GM23338 (cell line): ENCODE measurements around the gene THBS1. TPM values are rescaled to one million over a fixed set of nuclear protein-coding genes. Genes with fewer than 3 reads are reported as not detected.

Experiments
- ATAC-seq: fragments of 200-7000 bp; cut with Tn5 transposase; 3 replicates; pipeline ENCODE4 v1.9.1; 2020
- DNase-seq: peaks from one replicate; pipeline ENCODE4 v3.0.0-alpha.2; 2015; ENCODE audit warnings: low spot score
- H2AFZ ChIP-seq: fragments of 200-600 bp; sonication (generic); 2 replicates; pipeline ENCODE4 v1.8.0; 2016; ENCODE audit warnings: antibody characterized with exemption, mild to moderate bottlenecking, moderate library complexity
- H3F3A ChIP-seq: fragments of 200-600 bp; sonication (generic); replicated peaks from 2 replicates; pipeline ENCODE4 v1.8.0; 2017; ENCODE audit warnings: antibody characterized with exemption, mixed run types, low read depth
- H3K27ac ChIP-seq: fragments of 200-600 bp; sonication (generic); 2 replicates; pipeline ENCODE4 v1.6.1; 2016; ENCODE audit warnings: low read depth
- H3K27me3 ChIP-seq: fragments of 200-600 bp; sonication (generic); 2 replicates; pipeline ENCODE4 v1.8.0; 2016; ENCODE audit warnings: mild to moderate bottlenecking, mixed run types, moderate library complexity; ENCODE audit not compliant: insufficient read depth
- H3K36me3 ChIP-seq: fragments of 200-600 bp; sonication (generic); 2 replicates; pipeline ENCODE4 v1.8.0; 2016; ENCODE audit warnings: mild to moderate bottlenecking; ENCODE audit not compliant: insufficient read depth
- H3K4me1 ChIP-seq: fragments of 200-600 bp; sonication (generic); 2 replicates; pipeline ENCODE4 v1.8.0; 2016; ENCODE audit warnings: mild to moderate bottlenecking, moderate library complexity; ENCODE audit not compliant: insufficient read depth
- H3K4me2 ChIP-seq: fragments of 200-600 bp; sonication (generic); 2 replicates; pipeline ENCODE4 v1.7.1; 2017; ENCODE audit warnings: mixed run types
- H3K4me3 ChIP-seq: fragments of 200-600 bp; sonication (generic); 2 replicates; pipeline ENCODE4 v1.6.1; 2016; ENCODE audit warnings: mixed run types
- H3K79me2 ChIP-seq: fragments of 200-600 bp; sonication (generic); replicated peaks from 2 replicates; pipeline ENCODE4 v1.8.0; 2017; ENCODE audit warnings: mild to moderate bottlenecking; ENCODE audit not compliant: insufficient read depth
- H3K9me2 ChIP-seq: fragments of 200-600 bp; sonication (generic); 2 replicates; pipeline ENCODE4 v1.8.0; 2017; ENCODE audit not compliant: insufficient read depth
- H4K20me1 ChIP-seq: fragments of 200-600 bp; sonication (generic); replicated peaks from 2 replicates; pipeline ENCODE4 v1.8.0; 2017; ENCODE audit warnings: mild to moderate bottlenecking; ENCODE audit not compliant: insufficient read depth
- H3K27ac Mint-ChIP-seq: 2 replicates; pipeline ENCODE4 v1.8.0; 2020; ENCODE audit warnings: inconsistent platforms, mild to moderate bottlenecking, moderate library complexity, mixed read lengths
- H3K27me3 Mint-ChIP-seq: 3 replicates; pipeline ENCODE4 v1.8.0; 2022; ENCODE audit warnings: low read depth, mild to moderate bottlenecking, moderate library complexity, mixed read lengths, inconsistent platforms; ENCODE audit not compliant: insufficient read depth, poor library complexity
- H3K36me3 Mint-ChIP-seq: 3 replicates; pipeline ENCODE4 v1.8.0; 2021; ENCODE audit warnings: low read depth, mild to moderate bottlenecking, inconsistent platforms, moderate library complexity, mixed read lengths
- H3K4me1 Mint-ChIP-seq: 3 replicates; pipeline ENCODE4 v1.8.0; 2020; ENCODE audit warnings: mild to moderate bottlenecking, inconsistent platforms, mixed read lengths
- H3K4me3 Mint-ChIP-seq: 3 replicates; pipeline ENCODE4 v1.8.0; 2021; ENCODE audit warnings: moderate library complexity, mild to moderate bottlenecking, inconsistent platforms, mixed read lengths
- H3K9me3 Mint-ChIP-seq: 3 replicates; pipeline ENCODE4 v1.8.0; 2020; ENCODE audit warnings: moderate library complexity, mild to moderate bottlenecking, inconsistent platforms, mixed read lengths
- EZH2 ChIP-seq: fragments of 200-600 bp; sonication (generic); IDR thresholded peaks from one replicate; pipeline ENCODE4 v1.8.0; 2017; ENCODE audit warnings: antibody characterized with exemption, mild to moderate bottlenecking, low read depth; ENCODE audit not compliant: unreplicated experiment
- EZH2phosphoT487 ChIP-seq: fragments of 200-600 bp; sonication (generic); IDR thresholded peaks from one replicate; pipeline ENCODE4 v1.8.1; 2018; ENCODE audit warnings: antibody characterized with exemption; ENCODE audit not compliant: unreplicated experiment
- JUNB ChIP-seq: IDR thresholded peaks from one replicate; pipeline ENCODE4 v1.6.1; 2016; ENCODE audit warnings: antibody characterized with exemption; ENCODE audit not compliant: unreplicated experiment
- POLR2AphosphoS5 ChIP-seq: IDR thresholded peaks from 2 replicates; pipeline ENCODE4 v1.6.1; 2016; ENCODE audit warnings: antibody characterized with exemption, low read depth
- STAT1 ChIP-seq: IDR thresholded peaks from one replicate; pipeline ENCODE4 v1.6.1; 2016; ENCODE audit warnings: antibody characterized with exemption; ENCODE audit not compliant: unreplicated experiment
- ZNF114 ChIP-seq: fragments of 250-450 bp; sonication (Bioruptor Pico); IDR thresholded peaks from 2 replicates; pipeline ENCODE4 v1.5.0; 2020; ENCODE audit warnings: mild to moderate bottlenecking, moderate library complexity
- ZNF331 ChIP-seq: fragments of 250-450 bp; sonication (Bioruptor Pico); IDR thresholded peaks from 2 replicates; pipeline ENCODE4 v1.5.0; 2020; ENCODE audit warnings: low read depth, mild to moderate bottlenecking, moderate library complexity
- polyA plus RNA-seq: library from polyadenylated mRNA; unstranded; fragments of >200 nt; fragmentation: Nextera tagmentation; extraction: Ambion mirVana; gene quantifications from 2 replicates; pipeline ENCODE4 v1.2.1, GENCODE V29; 2016
- total RNA-seq: library from RNA; depleted of rRNA; stranded (reverse); fragments of >200 nt; shearing (Covaris generic); gene quantifications from 2 replicates; pipeline ENCODE4 v1.2.3, GENCODE V29; 2014
- TF ChIP-seq, protein P1 (sequence below), 2 experiments: fragments of 200-600 bp in 1 of 2; sonication (generic) in 1 of 2; conservative IDR thresholded peaks; 2 replicates each; pipeline versions ENCODE4 v1.5.1 to v1.6.1; 2016 to 2017; ENCODE audit warnings: antibody characterized with exemption in 2 of 2, low read depth in 2 of 2, mild to moderate bottlenecking in 2 of 2, moderate library complexity in 1 of 2
- TF ChIP-seq, protein P2 (sequence below): IDR thresholded peaks from 2 replicates; pipeline ENCODE4 v1.6.1; 2016; ENCODE audit warnings: antibody characterized with exemption

The THBS1 gene
- total and polyA plus RNA-seq, 2 experiments from 2014 or later: 21.7 to 81.9 TPM

DNA sequence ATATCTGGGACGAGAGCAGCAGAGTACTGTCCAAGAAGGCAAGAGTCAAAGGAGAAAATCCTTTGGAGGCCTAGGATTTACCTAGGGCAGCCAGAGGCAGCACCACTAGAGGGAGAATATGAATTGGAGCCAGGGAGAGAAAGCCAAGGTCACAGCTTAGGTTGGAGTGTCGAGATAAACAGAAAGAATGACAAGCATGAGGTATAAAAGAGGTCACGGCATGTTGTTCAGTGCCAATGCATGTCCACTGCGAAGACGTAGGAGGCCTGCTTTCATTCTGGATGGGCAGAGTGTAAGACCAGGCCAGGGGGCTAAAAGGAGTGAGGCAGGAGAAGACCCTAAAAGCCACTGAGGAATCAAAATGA, 47.2 kb downstream of the THBS1 start:
- Mint-ChIP-seq H3K27me3 (peaks cover 5% of the 10 kb centered on the region), H3K36me3 (no peaks in the 10 kb centered on the region), H3K4me3 (no peak overlapping the region), H3K4me1 (peaks cover 2% of the 10 kb centered on the region; the same call in 1 of the 3 replicates), H3K27ac (no peak overlapping the region), H3K9me3 (no peaks in the 10 kb centered on the region)
- no peaks in the 10 kb centered on the region for H4K20me1 ChIP-seq
- H3K4me2 ChIP-seq: no peak overlapping the region
- no peaks in the 10 kb centered on the region for H3F3A ChIP-seq
- DNase-seq (peak; percentile 43), ATAC-seq (peak; percentile 65)
- H3K9me2 ChIP-seq: 0 out of 2 replicates have a peak, but pooled peaks cover 5% of the 10 kb centered on the region
- no peaks in the 10 kb centered on the region for H3K36me3 ChIP-seq
- TF ChIP-seq, protein P1, sequence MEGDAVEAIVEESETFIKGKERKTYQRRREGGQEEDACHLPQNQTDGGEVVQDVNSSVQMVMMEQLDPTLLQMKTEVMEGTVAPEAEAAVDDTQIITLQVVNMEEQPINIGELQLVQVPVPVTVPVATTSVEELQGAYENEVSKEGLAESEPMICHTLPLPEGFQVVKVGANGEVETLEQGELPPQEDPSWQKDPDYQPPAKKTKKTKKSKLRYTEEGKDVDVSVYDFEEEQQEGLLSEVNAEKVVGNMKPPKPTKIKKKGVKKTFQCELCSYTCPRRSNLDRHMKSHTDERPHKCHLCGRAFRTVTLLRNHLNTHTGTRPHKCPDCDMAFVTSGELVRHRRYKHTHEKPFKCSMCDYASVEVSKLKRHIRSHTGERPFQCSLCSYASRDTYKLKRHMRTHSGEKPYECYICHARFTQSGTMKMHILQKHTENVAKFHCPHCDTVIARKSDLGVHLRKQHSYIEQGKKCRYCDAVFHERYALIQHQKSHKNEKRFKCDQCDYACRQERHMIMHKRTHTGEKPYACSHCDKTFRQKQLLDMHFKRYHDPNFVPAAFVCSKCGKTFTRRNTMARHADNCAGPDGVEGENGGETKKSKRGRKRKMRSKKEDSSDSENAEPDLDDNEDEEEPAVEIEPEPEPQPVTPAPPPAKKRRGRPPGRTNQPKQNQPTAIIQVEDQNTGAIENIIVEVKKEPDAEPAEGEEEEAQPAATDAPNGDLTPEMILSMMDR (conservative IDR thresholded peaks at IDR 0.05; ENCODE audit: low read depth in 2 of 2): peak; percentile 26 to 33; a peak in 1 of 4 replicates
- no peak for TF ChIP-seq JUNB
- TF ChIP-seq STAT1: no peak
- no peak overlapping the region for H2AFZ ChIP-seq
- no peaks in the 10 kb centered on the region for H3K4me1 ChIP-seq
- H3K4me3 ChIP-seq: no peak overlapping the region
- H3K27me3 ChIP-seq: no peaks in the 10 kb centered on the region
- H3K79me2 ChIP-seq: no peaks in the 10 kb centered on the region
- no peak overlapping the region for H3K27ac ChIP-seq

DNA sequence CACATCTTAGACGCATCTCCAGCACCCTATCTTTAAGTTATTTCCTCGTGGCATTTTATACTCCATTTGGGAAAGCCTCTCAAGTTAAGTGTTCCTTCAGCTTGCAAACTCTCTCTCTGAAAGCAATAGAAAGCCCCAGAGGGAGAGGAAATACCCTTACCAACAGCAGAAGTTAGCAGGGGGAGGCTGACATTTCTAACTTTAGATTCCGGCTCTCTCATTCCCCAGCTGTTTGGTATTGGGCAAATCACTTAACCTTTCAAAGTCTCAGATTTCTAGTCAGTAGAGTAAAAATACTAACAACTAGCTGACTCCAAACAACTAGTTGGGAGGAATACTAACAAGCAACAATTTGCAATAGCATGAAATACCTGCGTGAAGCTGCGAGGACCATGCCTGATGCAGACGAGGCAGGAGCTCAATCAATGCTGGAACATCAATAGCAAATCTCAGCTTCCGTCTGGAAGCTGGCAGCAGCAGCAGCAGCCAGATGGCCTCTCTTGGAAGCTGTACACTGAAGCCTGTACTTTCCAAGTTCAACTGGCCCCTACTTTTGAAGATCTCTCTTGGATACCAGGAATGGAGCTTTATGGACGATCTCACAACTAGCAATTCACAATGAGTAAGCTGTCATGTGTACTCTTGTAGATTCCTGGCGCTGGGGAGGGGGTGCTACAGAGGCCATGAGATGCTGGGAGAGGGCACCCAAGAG, 47.8 kb downstream of the THBS1 start:
- Histone ChIP-seq H3K4me1 (no peaks in the 10 kb centered on the region), H3K79me2 (no peaks in the 10 kb centered on the region), H3K4me3 (no peak overlapping the region), H3K27ac (no peak overlapping the region), H3K4me2 (no peak overlapping the region), H4K20me1 (no peaks in the 10 kb centered on the region), H3F3A (no peaks in the 10 kb centered on the region), H2AFZ (0 out of 2 replicates have a peak overlapping the region, but pooled peaks have one; percentile 39), H3K36me3 (no peaks in the 10 kb centered on the region), H3K9me2 (0 out of 2 replicates have a peak, but pooled peaks cover 5% of the 10 kb centered on the region), H3K27me3 (no peaks in the 10 kb centered on the region)
- H3K27me3 Mint-ChIP-seq: peaks cover 5% of the 10 kb centered on the region
- no peaks in the 10 kb centered on the region for H3K36me3 Mint-ChIP-seq
- DNase-seq (no peak), ATAC-seq (no peak)
- peaks cover 2% of the 10 kb centered on the region; the same call in 1 of the 3 replicates for H3K4me1 Mint-ChIP-seq
- no peaks in the 10 kb centered on the region for H3K9me3 Mint-ChIP-seq
- H3K4me3 Mint-ChIP-seq: no peak overlapping the region
- TF ChIP-seq ZNF114 (CRISPR knock-in tag) (no peak), EZH2phosphoT487 (no peak)
- H3K27ac Mint-ChIP-seq: no peak overlapping the region

DNA sequence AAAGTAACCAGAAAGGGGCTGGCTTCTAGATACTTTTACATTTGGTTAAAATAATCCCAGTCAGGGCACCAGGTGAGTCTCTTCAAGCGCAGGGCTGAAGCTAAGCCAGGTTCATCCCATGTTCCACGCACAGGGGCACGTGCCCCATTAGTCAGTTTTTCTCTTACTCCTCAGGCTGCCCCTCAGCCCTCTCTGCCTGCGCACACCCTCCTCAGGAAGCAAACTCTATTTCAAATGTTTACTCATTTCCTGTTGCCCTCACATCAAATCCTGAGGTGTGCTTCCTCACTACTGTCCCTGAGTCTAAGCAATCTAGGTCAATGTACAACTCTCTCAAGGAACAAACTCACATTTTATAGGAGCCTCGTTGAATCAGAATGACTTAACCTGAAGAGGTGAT, 48.5 kb downstream of the THBS1 start:
- H3K4me1 Mint-ChIP-seq: peaks cover 2% of the 10 kb centered on the region; the same call in 1 of the 3 replicates
- no peak overlapping the region for H3K4me2 ChIP-seq
- H3K4me1 ChIP-seq: no peaks in the 10 kb centered on the region
- H2AFZ ChIP-seq: no peak overlapping the region
- H3K9me2 ChIP-seq: 0 out of 2 replicates have a peak, but pooled peaks cover 5% of the 10 kb centered on the region
- H3K36me3 ChIP-seq: no peaks in the 10 kb centered on the region
- H3K36me3 Mint-ChIP-seq: no peaks in the 10 kb centered on the region
- DNase-seq (no peak), ATAC-seq (no peak)
- no peaks in the 10 kb centered on the region for H3F3A ChIP-seq
- H3K27ac Mint-ChIP-seq: no peak overlapping the region
- no peaks in the 10 kb centered on the region for H3K27me3 ChIP-seq
- H3K4me3 Mint-ChIP-seq: no peak overlapping the region
- no peak overlapping the region for H3K27ac ChIP-seq
- H4K20me1 ChIP-seq: no peaks in the 10 kb centered on the region
- H3K27me3 Mint-ChIP-seq: peaks cover 7% of the 10 kb centered on the region
- no peaks in the 10 kb centered on the region for H3K9me3 Mint-ChIP-seq
- no peak overlapping the region for H3K4me3 ChIP-seq
- no peaks in the 10 kb centered on the region for H3K79me2 ChIP-seq
- no peak for TF ChIP-seq JUNB
- TF ChIP-seq, protein P2, sequence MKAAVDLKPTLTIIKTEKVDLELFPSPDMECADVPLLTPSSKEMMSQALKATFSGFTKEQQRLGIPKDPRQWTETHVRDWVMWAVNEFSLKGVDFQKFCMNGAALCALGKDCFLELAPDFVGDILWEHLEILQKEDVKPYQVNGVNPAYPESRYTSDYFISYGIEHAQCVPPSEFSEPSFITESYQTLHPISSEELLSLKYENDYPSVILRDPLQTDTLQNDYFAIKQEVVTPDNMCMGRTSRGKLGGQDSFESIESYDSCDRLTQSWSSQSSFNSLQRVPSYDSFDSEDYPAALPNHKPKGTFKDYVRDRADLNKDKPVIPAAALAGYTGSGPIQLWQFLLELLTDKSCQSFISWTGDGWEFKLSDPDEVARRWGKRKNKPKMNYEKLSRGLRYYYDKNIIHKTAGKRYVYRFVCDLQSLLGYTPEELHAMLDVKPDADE: no peak
- TF ChIP-seq ZNF331 (CRISPR knock-in tag): no peak
- TF ChIP-seq POLR2AphosphoS5: no peak
- TF ChIP-seq EZH2: no peak
